OCI-LY3 (cell line): ENCODE measurements around the gene F11R.

Source experiments
- CTCF ChIP-seq: fragments of 200-600, 300-600 bp; sonication (generic); IDR thresholded peaks from 2 replicates; pipeline ENCODE4 v1.5.1; 2014; ENCODE audit warnings: antibody characterized with exemption, low read length, low read depth
- EZH2phosphoT487 ChIP-seq: fragments of 200-600 bp; shearing (Covaris generic); IDR thresholded peaks from 2 replicates; pipeline ENCODE4 v1.6.1; 2018; ENCODE audit warnings: antibody characterized with exemption, mixed run types, low read depth

- TF ChIP-seq CTCF (no peak), EZH2phosphoT487 (no peak)
Measured at GRCh38 chr1:160949881-160950280, 71.1 kb downstream of the F11R start.
